Effector memory CD4-positive, alpha-beta T cell (primary cell): ENCODE data around the gene IFI44L.

Experiments used
- DNase-seq, 3 donors: peaks; one replicate each; pipeline ENCODE4 v3.0.0-alpha.2; 2020
- H3K27ac ChIP-seq: 2 replicates; pipeline ENCODE4 v1.7.0; 2013; ENCODE audit warnings: mild to moderate bottlenecking, low read length, moderate library complexity; ENCODE audit not compliant: insufficient read depth, poor library complexity, severe bottlenecking
- H3K27me3 ChIP-seq: replicated peaks from 2 replicates; pipeline ENCODE4 v1.7.0; 2013; ENCODE audit warnings: mild to moderate bottlenecking, low read length; ENCODE audit not compliant: insufficient read depth, control insufficient read depth, poor library complexity, severe bottlenecking
- H3K36me3 ChIP-seq: 2 replicates; pipeline ENCODE4 v1.7.0; 2013; ENCODE audit warnings: mild to moderate bottlenecking, low read length, moderate library complexity; ENCODE audit not compliant: control insufficient read depth, insufficient read depth
- H3K4me1 ChIP-seq: 2 replicates; pipeline ENCODE4 v1.7.0; 2013; ENCODE audit warnings: low read length, mild to moderate bottlenecking; ENCODE audit not compliant: control insufficient read depth, insufficient read depth, poor library complexity, severe bottlenecking
- H3K4me3 ChIP-seq: 2 replicates; pipeline ENCODE4 v1.7.0; 2013; ENCODE audit warnings: low read length, low read depth, mild to moderate bottlenecking; ENCODE audit not compliant: insufficient read depth, poor library complexity, severe bottlenecking
- H3K9me3 ChIP-seq: 2 replicates; pipeline ENCODE4 v1.7.0; 2013; ENCODE audit warnings: mild to moderate bottlenecking, low read length, moderate library complexity; ENCODE audit not compliant: control insufficient read depth

The IFI44L gene

GRCh38 chr1:78606274-78606673 is 14.0 kb upstream of the IFI44L start:
- H3K4me1 ChIP-seq = no peaks in the 10 kb centered on the region
- no peak overlapping the region for H3K4me3 ChIP-seq
- no peaks in the 10 kb centered on the region for H3K27me3 ChIP-seq
- H3K27ac ChIP-seq = no peak overlapping the region
- H3K9me3 ChIP-seq = no peaks in the 10 kb centered on the region
- DNase-seq = no peak
- no peaks in the 10 kb centered on the region for H3K36me3 ChIP-seq

GRCh38 chr1:78607334-78607927 is 12.8 kb upstream of the IFI44L start:
- Histone ChIP-seq H3K27ac (no peak overlapping the region), H3K36me3 (no peaks in the 10 kb centered on the region), H3K27me3 (no peaks in the 10 kb centered on the region), H3K9me3 (no peaks in the 10 kb centered on the region), H3K4me3 (no peak overlapping the region), H3K4me1 (no peaks in the 10 kb centered on the region)
- DNase-seq = no peak

- no peaks in the 10 kb centered on the region for H3K4me1 ChIP-seq
- no peaks in the 10 kb centered on the region for H3K27me3 ChIP-seq
- H3K36me3 ChIP-seq = no peaks in the 10 kb centered on the region
- no peak overlapping the region for H3K4me3 ChIP-seq
- DNase-seq = no peak
- H3K9me3 ChIP-seq = no peaks in the 10 kb centered on the region
- no peak overlapping the region for H3K27ac ChIP-seq
Measured at GRCh38 chr1:78607944-78608343, 12.3 kb upstream of the IFI44L start.

GRCh38 chr1:78617615-78618026 is 2.6 kb upstream of the IFI44L start:
- Histone ChIP-seq H3K9me3 (no peaks in the 10 kb centered on the region), H3K4me3 (no peak overlapping the region), H3K27me3 (no peaks in the 10 kb centered on the region), H3K36me3 (no peaks in the 10 kb centered on the region), H3K4me1 (peaks cover 4% of the 10 kb centered on the region), H3K27ac (no peak overlapping the region)
- DNase-seq = peak; percentile 11 to 46 (median 19)

- Histone ChIP-seq H3K36me3 (no peaks in the 10 kb centered on the region), H3K4me1 (peaks cover 4% of the 10 kb centered on the region), H3K27ac (peak overlapping the region; percentile 12), H3K4me3 (no peak overlapping the region), H3K9me3 (no peaks in the 10 kb centered on the region), H3K27me3 (no peaks in the 10 kb centered on the region)
- no peak for DNase-seq
Measured at GRCh38 chr1:78619032-78619431, 1.2 kb upstream of the IFI44L start.

- peak overlapping the region; percentile 12 for H3K27ac ChIP-seq
- H3K36me3 ChIP-seq = no peaks in the 10 kb centered on the region
- H3K9me3 ChIP-seq = no peaks in the 10 kb centered on the region
- H3K27me3 ChIP-seq = no peaks in the 10 kb centered on the region
- H3K4me1 ChIP-seq = peaks cover 4% of the 10 kb centered on the region
- DNase-seq = no peak
- H3K4me3 ChIP-seq = peak overlapping the region; percentile 43
Measured at GRCh38 chr1:78619446-78619802, 824 bp upstream of the IFI44L start.

- H3K4me3 ChIP-seq = peak overlapping the region; percentile 43
- peak overlapping the region; percentile 59 for H3K27ac ChIP-seq
- H3K4me1 ChIP-seq = peaks cover 4% of the 10 kb centered on the region
- no peaks in the 10 kb centered on the region for H3K9me3 ChIP-seq
- no peak for DNase-seq
- no peaks in the 10 kb centered on the region for H3K27me3 ChIP-seq
- no peaks in the 10 kb centered on the region for H3K36me3 ChIP-seq
Measured at GRCh38 chr1:78620666-78621065, 418 bp downstream of the IFI44L start.

- H3K36me3 ChIP-seq = no peaks in the 10 kb centered on the region
- peak overlapping the region; percentile 22 for H3K4me3 ChIP-seq
- peaks cover 4% of the 10 kb centered on the region for H3K4me1 ChIP-seq
- no peaks in the 10 kb centered on the region for H3K9me3 ChIP-seq
- no peak overlapping the region for H3K27ac ChIP-seq
- H3K27me3 ChIP-seq = no peaks in the 10 kb centered on the region
- no peak for DNase-seq
Measured at GRCh38 chr1:78622548-78622947, 2.3 kb downstream of the IFI44L start.

GRCh38 chr1:78624035-78624434 is 3.8 kb downstream of the IFI44L start:
- Histone ChIP-seq H3K27ac (no peak overlapping the region), H3K9me3 (no peaks in the 10 kb centered on the region), H3K4me3 (no peak overlapping the region), H3K4me1 (no peaks in the 10 kb centered on the region), H3K36me3 (no peaks in the 10 kb centered on the region), H3K27me3 (no peaks in the 10 kb centered on the region)
- no peak for DNase-seq

GRCh38 chr1:78627321-78627720 is 7.1 kb downstream of the IFI44L start:
- no peak for DNase-seq
- H3K27me3 ChIP-seq = no peaks in the 10 kb centered on the region
- no peaks in the 10 kb centered on the region for H3K4me1 ChIP-seq
- no peaks in the 10 kb centered on the region for H3K9me3 ChIP-seq
- H3K36me3 ChIP-seq = no peaks in the 10 kb centered on the region
- H3K27ac ChIP-seq = no peak overlapping the region
- H3K4me3 ChIP-seq = no peak overlapping the region
